Memory B cell (primary cell): ENCODE measurements around the gene CYBB.
"Not testable (repeated sequence)": the region's sequence is repeated elsewhere in the genome, so short reads cannot be mapped to it uniquely, and the experiment has no call there.

ENCODE experiments used
- ATAC-seq: fragments of 150-1000 bp; cut with Tn5 transposase; 2 replicates; pipeline ENCODE4 v1.10.0; 2021; ENCODE audit warnings: low read depth, mild to moderate bottlenecking, moderate library complexity
- DNase-seq, 2 donors: peaks; one replicate each; pipeline ENCODE4 v3.0.0; 2022; ENCODE audit warnings: low spot score in 2 of 2
- H3K27ac Mint-ChIP-seq: one replicate; pipeline ENCODE4 v1.8.0; 2022; ENCODE audit warnings: mild to moderate bottlenecking, moderate library complexity, mixed read lengths
- H3K27me3 Mint-ChIP-seq: one replicate; pipeline ENCODE4 v1.8.0; 2022; ENCODE audit warnings: mixed read lengths
- H3K36me3 Mint-ChIP-seq: one replicate; pipeline ENCODE4 v1.8.0; 2022; ENCODE audit warnings: mild to moderate bottlenecking, mixed read lengths
- H3K4me1 Mint-ChIP-seq: one replicate; pipeline ENCODE4 v1.8.0; 2022; ENCODE audit warnings: mixed read lengths
- H3K4me3 Mint-ChIP-seq: one replicate; pipeline ENCODE4 v1.8.0; 2022; ENCODE audit warnings: mild to moderate bottlenecking, moderate library complexity, mixed read lengths
- H3K9me3 Mint-ChIP-seq: one replicate; pipeline ENCODE4 v1.8.0; 2022; ENCODE audit warnings: mixed read lengths

CYBB gene

DNA sequence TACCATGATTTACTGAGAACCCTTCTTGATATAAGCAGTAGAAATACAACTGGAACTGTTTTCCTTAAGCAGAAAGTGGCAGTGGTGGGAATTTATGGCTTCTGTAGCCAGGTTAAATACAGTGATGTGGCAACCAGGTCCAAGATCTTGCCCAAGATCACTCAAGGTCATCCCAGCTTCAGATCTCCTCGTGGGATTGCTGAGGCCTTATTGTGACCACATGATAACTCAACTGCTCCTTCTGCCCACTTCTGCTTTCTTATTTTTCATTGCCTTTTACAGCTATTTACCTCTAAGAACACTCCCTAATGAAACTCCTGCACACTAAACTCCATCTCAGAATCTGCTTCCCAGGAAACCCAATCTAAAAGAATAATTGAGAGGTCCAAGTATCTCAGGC lies 12.4 kb upstream of the CYBB start:
- no peak overlapping the region for H3K27ac Mint-ChIP-seq
- ATAC-seq: no peak
- H3K4me3 Mint-ChIP-seq: no peak overlapping the region
- H3K36me3 Mint-ChIP-seq: no peaks in the 10 kb centered on the region
- no peaks in the 10 kb centered on the region for H3K9me3 Mint-ChIP-seq
- H3K27me3 Mint-ChIP-seq: no peaks in the 10 kb centered on the region
- peaks cover 25% of the 10 kb centered on the region for H3K4me1 Mint-ChIP-seq
- no peak for DNase-seq

- peaks cover 22% of the 10 kb centered on the region for H3K4me1 Mint-ChIP-seq
- not testable (repeated sequence) for H3K27me3 Mint-ChIP-seq, H3K9me3 Mint-ChIP-seq, ATAC-seq, DNase-seq, H3K36me3 Mint-ChIP-seq, H3K27ac Mint-ChIP-seq, H3K4me3 Mint-ChIP-seq
Measured at GRCh38 chrX:37768866-37769265, 11.0 kb upstream of the CYBB start.

- Mint-ChIP-seq H3K27ac (peak overlapping the region; percentile 90), H3K4me1 (peaks cover 21% of the 10 kb centered on the region), H3K4me3 (peak overlapping the region; percentile 33), H3K27me3 (no peaks in the 10 kb centered on the region), H3K36me3 (peaks cover 1% of the 10 kb centered on the region), H3K9me3 (no peaks in the 10 kb centered on the region)
- peak; percentile 68 for ATAC-seq
- peak in 1 of 2 donors; percentile 10 for DNase-seq
Measured at GRCh38 chrX:37776283-37776986, 3.4 kb upstream of the CYBB start.

DNA sequence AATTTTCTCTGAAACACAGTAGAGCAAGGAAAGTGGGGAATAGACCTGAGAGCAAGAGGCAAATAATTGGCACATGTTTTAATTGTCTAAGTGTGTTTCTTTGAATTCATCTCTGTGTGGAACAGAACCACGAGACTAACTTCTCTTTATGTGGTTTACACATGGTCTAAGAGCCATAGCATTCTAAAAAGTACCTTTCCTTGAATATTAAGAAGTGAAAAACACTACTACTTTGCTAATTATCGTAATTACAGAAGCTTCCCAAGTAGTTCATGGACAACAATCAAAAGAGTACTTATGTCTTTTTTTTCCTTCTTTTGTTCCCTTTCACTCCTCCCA lies 2.9 kb upstream of the CYBB start:
- Mint-ChIP-seq H3K4me1 (peaks cover 18% of the 10 kb centered on the region), H3K27me3 (no peaks in the 10 kb centered on the region), H3K4me3 (peak overlapping the region; percentile 49), H3K36me3 (peaks cover 6% of the 10 kb centered on the region), H3K27ac (peak overlapping the region; percentile 90), H3K9me3 (no peaks in the 10 kb centered on the region)
- DNase-seq (no peak), ATAC-seq (peak; percentile 81)

GRCh38 chrX:37781081-37781480 lies 1.2 kb downstream of the CYBB start:
- Mint-ChIP-seq H3K4me3 (peak overlapping the region; percentile 97), H3K9me3 (no peaks in the 10 kb centered on the region), H3K36me3 (peaks cover 22% of the 10 kb centered on the region), H3K27ac (peak overlapping the region; percentile 87), H3K4me1 (peaks cover 27% of the 10 kb centered on the region), H3K27me3 (no peaks in the 10 kb centered on the region)
- no peak for DNase-seq
- no peak for ATAC-seq

GRCh38 chrX:37781814-37782213 lies 2.0 kb downstream of the CYBB start:
- Mint-ChIP-seq H3K27ac (peak overlapping the region; percentile 87), H3K4me1 (peaks cover 24% of the 10 kb centered on the region), H3K9me3 (no peaks in the 10 kb centered on the region), H3K4me3 (peak overlapping the region; percentile 97), H3K36me3 (peaks cover 22% of the 10 kb centered on the region), H3K27me3 (no peaks in the 10 kb centered on the region)
- ATAC-seq: no peak
- no peak for DNase-seq

DNA sequence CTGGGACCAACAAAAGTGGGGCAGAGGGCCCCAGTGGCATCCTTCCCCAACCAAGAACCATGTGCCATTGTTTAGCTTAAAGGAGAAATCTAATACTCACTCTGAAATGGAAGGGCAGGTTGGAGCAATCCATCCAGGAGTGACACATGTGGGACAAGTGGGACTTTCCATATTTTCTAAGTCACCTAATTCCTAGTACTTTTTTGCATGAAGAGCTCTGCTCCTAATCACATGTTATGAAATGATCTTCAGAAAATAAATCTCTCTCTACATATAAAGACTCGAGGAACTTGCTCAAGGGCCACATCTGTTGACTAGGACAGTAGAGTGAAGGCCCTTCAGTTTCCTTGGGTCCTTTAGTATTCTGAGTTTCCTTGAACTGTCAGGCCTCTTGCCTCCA lies 2.5 kb downstream of the CYBB start:
- Mint-ChIP-seq H3K4me3 (peak overlapping the region; percentile 97), H3K27ac (peak overlapping the region; percentile 87)

GRCh38 chrX:37783305-37783704 lies 3.4 kb downstream of the CYBB start:
- Mint-ChIP-seq H3K4me1 (peaks cover 24% of the 10 kb centered on the region), H3K4me3 (peak overlapping the region; percentile 71), H3K9me3 (no peaks in the 10 kb centered on the region), H3K27ac (peak overlapping the region; percentile 80), H3K27me3 (no peaks in the 10 kb centered on the region), H3K36me3 (peaks cover 24% of the 10 kb centered on the region)
- ATAC-seq: no peak
- DNase-seq: no peak

More for the DNA sequence above, 2.5 kb downstream of the CYBB start:
- peaks cover 24% of the 10 kb centered on the region for H3K4me1 Mint-ChIP-seq
- no peaks in the 10 kb centered on the region for H3K27me3 Mint-ChIP-seq
- no peak for DNase-seq
- ATAC-seq: no peak
- H3K9me3 Mint-ChIP-seq: no peaks in the 10 kb centered on the region
- H3K36me3 Mint-ChIP-seq: peaks cover 23% of the 10 kb centered on the region

- peak overlapping the region; percentile 72 for H3K4me3 Mint-ChIP-seq
- H3K36me3 Mint-ChIP-seq: peaks cover 32% of the 10 kb centered on the region
- peaks cover 33% of the 10 kb centered on the region for H3K4me1 Mint-ChIP-seq
- no peak for ATAC-seq
- H3K27ac Mint-ChIP-seq: peak overlapping the region; percentile 93
- H3K9me3 Mint-ChIP-seq: peaks cover 1% of the 10 kb centered on the region
- H3K27me3 Mint-ChIP-seq: no peaks in the 10 kb centered on the region
- DNase-seq: no peak
Measured at GRCh38 chrX:37785569-37785968, 5.7 kb downstream of the CYBB start.

GRCh38 chrX:37786624-37787422 lies 7.0 kb downstream of the CYBB start:
- Mint-ChIP-seq H3K4me3 (peak overlapping the region; percentile 72), H3K36me3 (peaks cover 29% of the 10 kb centered on the region), H3K4me1 (peaks cover 35% of the 10 kb centered on the region), H3K27ac (peak overlapping the region; percentile 93), H3K9me3 (peaks cover 1% of the 10 kb centered on the region), H3K27me3 (no peaks in the 10 kb centered on the region)
- ATAC-seq (peak; percentile 77), DNase-seq (peak in 1 of 2 donors; percentile 23)

GRCh38 chrX:37787423-37787869 lies 7.6 kb downstream of the CYBB start:
- H3K27ac Mint-ChIP-seq: peak overlapping the region; percentile 93
- H3K36me3 Mint-ChIP-seq: peaks cover 24% of the 10 kb centered on the region
- ATAC-seq (peak; percentile 78), DNase-seq (peak in 1 of 2 donors; percentile 28)
- peak overlapping the region; percentile 72 for H3K4me3 Mint-ChIP-seq
- H3K4me1 Mint-ChIP-seq: peaks cover 31% of the 10 kb centered on the region
- no peaks in the 10 kb centered on the region for H3K27me3 Mint-ChIP-seq
- H3K9me3 Mint-ChIP-seq: peaks cover 1% of the 10 kb centered on the region

GRCh38 chrX:37796310-37796709 lies 16.5 kb downstream of the CYBB start:
- H3K27me3 Mint-ChIP-seq: no peaks in the 10 kb centered on the region
- ATAC-seq (no peak), DNase-seq (no peak)
- peaks cover 21% of the 10 kb centered on the region for H3K36me3 Mint-ChIP-seq
- no peaks in the 10 kb centered on the region for H3K9me3 Mint-ChIP-seq
- peak overlapping the region; percentile 77 for H3K27ac Mint-ChIP-seq
- peak overlapping the region; percentile 43 for H3K4me3 Mint-ChIP-seq
- peaks cover 21% of the 10 kb centered on the region for H3K4me1 Mint-ChIP-seq

DNA sequence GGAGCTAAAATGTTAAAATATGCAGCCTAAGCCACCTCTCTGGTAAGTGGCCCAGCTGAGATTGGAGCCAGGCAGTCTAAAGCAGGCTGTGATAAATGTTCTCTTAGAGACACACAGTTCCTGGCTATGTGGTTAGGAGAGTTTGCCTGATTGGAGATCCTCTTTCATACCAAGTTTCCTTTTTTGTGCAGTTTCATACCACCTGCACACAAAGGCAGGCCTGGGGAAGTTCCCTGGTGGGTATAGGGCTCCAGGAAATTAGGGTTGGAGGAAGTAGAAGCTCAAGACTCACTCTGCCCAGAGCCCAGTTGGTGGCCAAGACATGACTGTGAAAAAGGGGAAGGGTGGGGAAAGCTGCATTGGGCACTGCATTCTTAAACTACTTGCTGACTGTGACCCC lies 16.9 kb downstream of the CYBB start:
- Mint-ChIP-seq H3K27ac (peak overlapping the region; percentile 55), H3K4me1 (peaks cover 19% of the 10 kb centered on the region), H3K9me3 (no peaks in the 10 kb centered on the region), H3K27me3 (no peaks in the 10 kb centered on the region), H3K4me3 (peak overlapping the region; percentile 14), H3K36me3 (peaks cover 20% of the 10 kb centered on the region)
- ATAC-seq (peak; percentile 96), DNase-seq (peak; percentile 39 to 42)

- peaks cover 20% of the 10 kb centered on the region for H3K36me3 Mint-ChIP-seq
Measured at GRCh38 chrX:37799936-37800335, 20.1 kb downstream of the CYBB start.

More at GRCh38 chrX:37799936-37800335, 20.1 kb downstream of the CYBB start:
- Mint-ChIP-seq H3K4me3 (no peak overlapping the region), H3K9me3 (no peaks in the 10 kb centered on the region), H3K4me1 (peaks cover 11% of the 10 kb centered on the region), H3K27me3 (no peaks in the 10 kb centered on the region), H3K27ac (peak overlapping the region; percentile 87)
- no peak for DNase-seq
- ATAC-seq: no peak
